ENCODE data around the gene TMEM256.

Gene TMEM256

GRCh38 chr17:7432296-7432695, 28.4 kb upstream of the TMEM256 start:
- Histone ChIP-seq H3K4me3 (replicated peaks; ENCODE audit: low read depth, low read length) (no peak overlapping the region), H3K36me3 (ENCODE audit: control insufficient read depth, insufficient read depth, low read length) (no peaks in the 10 kb centered on the region), H3K27me3 (replicated peaks; ENCODE audit: control insufficient read depth, insufficient read depth, low read length) (no peaks in the 10 kb centered on the region)
- DNase-seq (ENCODE audit: extremely low read depth, insufficient read length), result no peak
- TF ChIP-seq CTCF (IDR thresholded peaks at IDR 0.05; ENCODE audit: insufficient read depth, low read length, poor library complexity, severe bottlenecking), result no peak

GRCh38 chr17:7431231-7431630, 27.3 kb upstream of the TMEM256 start:
- Histone ChIP-seq H3K27me3 (replicated peaks; ENCODE audit: control insufficient read depth, insufficient read depth, low read length) (no peaks in the 10 kb centered on the region), H3K4me3 (replicated peaks; ENCODE audit: low read depth, low read length) (no peak overlapping the region), H3K36me3 (ENCODE audit: control insufficient read depth, insufficient read depth, low read length) (no peaks in the 10 kb centered on the region)
- TF ChIP-seq CTCF (IDR thresholded peaks at IDR 0.05; ENCODE audit: insufficient read depth, low read length, poor library complexity, severe bottlenecking), result no peak
- no peak for DNase-seq (ENCODE audit: extremely low read depth, insufficient read length)

- no peak for TF ChIP-seq CTCF (IDR thresholded peaks at IDR 0.05; ENCODE audit: insufficient read depth, low read length, poor library complexity, severe bottlenecking)
- DNase-seq (ENCODE audit: extremely low read depth, insufficient read length), result no peak
- Histone ChIP-seq H3K36me3 (ENCODE audit: control insufficient read depth, insufficient read depth, low read length) (no peaks in the 10 kb centered on the region), H3K4me3 (replicated peaks; ENCODE audit: low read depth, low read length) (no peak overlapping the region), H3K27me3 (replicated peaks; ENCODE audit: control insufficient read depth, insufficient read depth, low read length) (no peaks in the 10 kb centered on the region)
These were observed 25.8 kb upstream of the TMEM256 start for GRCh38 chr17:7429722-7430121.

- TF ChIP-seq CTCF (IDR thresholded peaks at IDR 0.05; ENCODE audit: insufficient read depth, low read length, poor library complexity, severe bottlenecking), result no peak
- Histone ChIP-seq H3K36me3 (ENCODE audit: control insufficient read depth, insufficient read depth, low read length) (no peaks in the 10 kb centered on the region), H3K27me3 (replicated peaks; ENCODE audit: control insufficient read depth, insufficient read depth, low read length) (no peaks in the 10 kb centered on the region), H3K4me3 (replicated peaks; ENCODE audit: low read depth, low read length) (no peak within 1 kb of the TSS)
- DNase-seq (ENCODE audit: extremely low read depth, insufficient read length), result no peak
These were observed 24.7 kb upstream of the TMEM256 start, which contains the start of gene SPEM3 for GRCh38 chr17:7428557-7428956. TSS of gene SPEM3 (plus strand) at chr17:7428857. CDS start at chr17:7428903, 46 bp downstream.

- Histone ChIP-seq H3K36me3 (ENCODE audit: control insufficient read depth, insufficient read depth, low read length) (no peaks in the 10 kb centered on the region), H3K27me3 (replicated peaks; ENCODE audit: control insufficient read depth, insufficient read depth, low read length) (no peaks in the 10 kb centered on the region)
- no peak for DNase-seq (ENCODE audit: extremely low read depth, insufficient read length)
These were observed 23.7 kb upstream of the TMEM256 start for GRCh38 chr17:7427549-7427948.

More at GRCh38 chr17:7427549-7427948, 23.7 kb upstream of the TMEM256 start:
- H3K4me3 ChIP-seq (replicated peaks; ENCODE audit: low read depth, low read length), result no peak overlapping the region
- no peak for TF ChIP-seq CTCF (IDR thresholded peaks at IDR 0.05; ENCODE audit: insufficient read depth, low read length, poor library complexity, severe bottlenecking)

Measured in GM06990 (cell line).